ENCODE measurements around the gene CGN.

The CGN gene

DNA sequence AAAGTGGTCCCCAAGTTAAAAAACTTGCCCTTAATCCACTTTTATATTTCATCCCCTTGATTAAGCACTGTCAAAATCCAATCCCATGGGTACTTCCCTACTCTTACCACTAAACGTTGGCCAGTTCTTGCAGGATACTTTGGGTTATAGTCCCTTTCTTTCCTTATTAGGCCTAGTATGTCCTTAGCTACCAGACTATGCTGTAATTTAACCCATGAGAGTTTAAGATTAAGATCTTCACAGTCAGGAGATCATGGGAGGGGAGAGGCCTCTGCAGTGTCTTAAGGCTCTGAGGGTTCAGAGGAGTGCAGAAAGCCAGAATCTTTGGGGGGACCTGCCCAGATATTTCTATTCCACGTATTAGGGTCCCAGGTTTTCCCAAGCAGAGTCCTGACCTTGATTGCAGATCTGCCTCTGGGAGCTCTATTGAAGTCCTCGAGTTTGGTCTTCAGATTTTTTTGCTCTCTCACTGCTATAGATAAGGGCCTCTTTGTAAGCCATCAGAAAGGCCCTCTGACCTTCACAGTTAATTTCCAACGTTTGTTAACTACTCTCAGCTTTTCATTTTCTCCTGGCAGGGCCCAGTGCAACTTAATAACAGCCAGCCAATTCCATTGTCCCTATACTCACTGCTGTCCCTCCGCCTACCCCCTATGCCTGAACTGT lies 9.0 kb upstream of the CGN start:
- H3K27ac ChIP-seq (replicated peaks): no peak overlapping the region
- TF ChIP-seq, protein P1, sequence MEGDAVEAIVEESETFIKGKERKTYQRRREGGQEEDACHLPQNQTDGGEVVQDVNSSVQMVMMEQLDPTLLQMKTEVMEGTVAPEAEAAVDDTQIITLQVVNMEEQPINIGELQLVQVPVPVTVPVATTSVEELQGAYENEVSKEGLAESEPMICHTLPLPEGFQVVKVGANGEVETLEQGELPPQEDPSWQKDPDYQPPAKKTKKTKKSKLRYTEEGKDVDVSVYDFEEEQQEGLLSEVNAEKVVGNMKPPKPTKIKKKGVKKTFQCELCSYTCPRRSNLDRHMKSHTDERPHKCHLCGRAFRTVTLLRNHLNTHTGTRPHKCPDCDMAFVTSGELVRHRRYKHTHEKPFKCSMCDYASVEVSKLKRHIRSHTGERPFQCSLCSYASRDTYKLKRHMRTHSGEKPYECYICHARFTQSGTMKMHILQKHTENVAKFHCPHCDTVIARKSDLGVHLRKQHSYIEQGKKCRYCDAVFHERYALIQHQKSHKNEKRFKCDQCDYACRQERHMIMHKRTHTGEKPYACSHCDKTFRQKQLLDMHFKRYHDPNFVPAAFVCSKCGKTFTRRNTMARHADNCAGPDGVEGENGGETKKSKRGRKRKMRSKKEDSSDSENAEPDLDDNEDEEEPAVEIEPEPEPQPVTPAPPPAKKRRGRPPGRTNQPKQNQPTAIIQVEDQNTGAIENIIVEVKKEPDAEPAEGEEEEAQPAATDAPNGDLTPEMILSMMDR (IDR thresholded peaks at IDR 0.05; ENCODE audit: insufficient read depth, low read length): no peak
- TF ChIP-seq GABPA (IDR thresholded peaks at IDR 0.05; ENCODE audit: low read depth) (no peak), POLR2AphosphoS5 (IDR thresholded peaks at IDR 0.05; ENCODE audit: low read depth) (no peak), SPI1 (IDR thresholded peaks at IDR 0.05; ENCODE audit: borderline replicate concordance, low read depth) (no peak)
- TF ChIP-seq, protein P2, sequence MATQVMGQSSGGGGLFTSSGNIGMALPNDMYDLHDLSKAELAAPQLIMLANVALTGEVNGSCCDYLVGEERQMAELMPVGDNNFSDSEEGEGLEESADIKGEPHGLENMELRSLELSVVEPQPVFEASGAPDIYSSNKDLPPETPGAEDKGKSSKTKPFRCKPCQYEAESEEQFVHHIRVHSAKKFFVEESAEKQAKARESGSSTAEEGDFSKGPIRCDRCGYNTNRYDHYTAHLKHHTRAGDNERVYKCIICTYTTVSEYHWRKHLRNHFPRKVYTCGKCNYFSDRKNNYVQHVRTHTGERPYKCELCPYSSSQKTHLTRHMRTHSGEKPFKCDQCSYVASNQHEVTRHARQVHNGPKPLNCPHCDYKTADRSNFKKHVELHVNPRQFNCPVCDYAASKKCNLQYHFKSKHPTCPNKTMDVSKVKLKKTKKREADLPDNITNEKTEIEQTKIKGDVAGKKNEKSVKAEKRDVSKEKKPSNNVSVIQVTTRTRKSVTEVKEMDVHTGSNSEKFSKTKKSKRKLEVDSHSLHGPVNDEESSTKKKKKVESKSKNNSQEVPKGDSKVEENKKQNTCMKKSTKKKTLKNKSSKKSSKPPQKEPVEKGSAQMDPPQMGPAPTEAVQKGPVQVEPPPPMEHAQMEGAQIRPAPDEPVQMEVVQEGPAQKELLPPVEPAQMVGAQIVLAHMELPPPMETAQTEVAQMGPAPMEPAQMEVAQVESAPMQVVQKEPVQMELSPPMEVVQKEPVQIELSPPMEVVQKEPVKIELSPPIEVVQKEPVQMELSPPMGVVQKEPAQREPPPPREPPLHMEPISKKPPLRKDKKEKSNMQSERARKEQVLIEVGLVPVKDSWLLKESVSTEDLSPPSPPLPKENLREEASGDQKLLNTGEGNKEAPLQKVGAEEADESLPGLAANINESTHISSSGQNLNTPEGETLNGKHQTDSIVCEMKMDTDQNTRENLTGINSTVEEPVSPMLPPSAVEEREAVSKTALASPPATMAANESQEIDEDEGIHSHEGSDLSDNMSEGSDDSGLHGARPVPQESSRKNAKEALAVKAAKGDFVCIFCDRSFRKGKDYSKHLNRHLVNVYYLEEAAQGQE (IDR thresholded peaks at IDR 0.05; ENCODE audit: insufficient replicate concordance, low read depth): no peak
- no peak for DNase-seq (ENCODE audit: low read depth in 1 of 2, low spot score in 1 of 2)
- H3K4me3 ChIP-seq (replicated peaks; ENCODE audit: insufficient read depth, low read length): no peak overlapping the region
- no peaks in the 10 kb centered on the region for H3K27me3 ChIP-seq (ENCODE audit: insufficient read depth, poor library complexity, severe bottlenecking)

DNA sequence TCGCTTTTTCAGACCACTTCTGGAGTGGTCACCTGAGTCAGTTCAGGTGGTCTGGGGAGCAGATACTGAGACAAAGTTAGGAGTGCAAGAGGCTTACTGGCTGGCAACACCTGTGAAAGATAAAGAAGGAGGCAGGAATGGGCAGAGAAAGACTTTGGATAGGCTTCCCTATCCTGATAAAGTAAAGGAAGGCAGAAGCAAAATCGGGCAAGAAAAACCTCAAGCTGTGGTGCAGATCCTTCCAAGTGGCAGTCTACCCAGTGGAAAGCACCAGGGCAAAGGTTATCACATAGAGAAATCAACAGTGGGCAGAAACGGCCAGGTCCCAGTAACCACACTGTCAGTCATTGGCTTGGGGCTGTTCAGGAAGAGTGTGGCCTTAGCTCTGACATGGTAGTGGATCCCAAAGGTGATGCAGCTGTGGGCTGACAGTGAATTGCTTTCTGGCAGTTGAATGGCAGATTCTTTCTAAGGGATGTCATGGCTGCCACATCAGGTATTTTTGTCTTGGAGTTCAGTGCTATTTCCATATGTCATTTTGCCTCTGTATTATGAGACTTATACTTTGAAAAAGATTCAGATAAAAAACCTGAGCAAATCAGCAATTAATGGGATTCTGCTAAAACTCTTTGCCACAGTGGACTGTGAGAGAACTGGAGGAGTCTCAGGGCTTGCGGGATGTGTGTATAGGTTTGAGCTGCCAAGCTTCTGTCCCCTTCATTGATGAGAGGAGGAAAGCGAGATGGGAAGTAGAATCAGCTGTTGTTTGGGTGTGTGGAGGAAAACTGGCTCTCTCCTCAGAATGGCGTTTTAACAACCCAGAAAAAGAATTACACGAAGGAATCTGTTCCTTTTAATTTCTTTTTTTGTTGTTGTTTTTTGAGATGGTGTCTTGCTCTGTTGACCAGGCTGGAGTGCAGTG lies 8.1 kb upstream of the CGN start:
- Histone ChIP-seq H3K4me3 (replicated peaks; ENCODE audit: insufficient read depth, low read length) (no peak overlapping the region), H3K27ac (replicated peaks) (no peak overlapping the region), H3K27me3 (ENCODE audit: insufficient read depth, poor library complexity, severe bottlenecking) (no peaks in the 10 kb centered on the region)
- TF ChIP-seq POLR2AphosphoS5 (IDR thresholded peaks at IDR 0.05; ENCODE audit: low read depth) (no peak), GABPA (IDR thresholded peaks at IDR 0.05; ENCODE audit: low read depth) (no peak), SPI1 (IDR thresholded peaks at IDR 0.05; ENCODE audit: borderline replicate concordance, low read depth) (no peak)
- TF ChIP-seq, protein P1 (IDR thresholded peaks at IDR 0.05; ENCODE audit: insufficient read depth, low read length): no peak
- TF ChIP-seq, protein P2 (IDR thresholded peaks at IDR 0.05; ENCODE audit: insufficient replicate concordance, low read depth): no peak
- DNase-seq (ENCODE audit: low read depth in 1 of 2, low spot score in 1 of 2): no peak

DNA sequence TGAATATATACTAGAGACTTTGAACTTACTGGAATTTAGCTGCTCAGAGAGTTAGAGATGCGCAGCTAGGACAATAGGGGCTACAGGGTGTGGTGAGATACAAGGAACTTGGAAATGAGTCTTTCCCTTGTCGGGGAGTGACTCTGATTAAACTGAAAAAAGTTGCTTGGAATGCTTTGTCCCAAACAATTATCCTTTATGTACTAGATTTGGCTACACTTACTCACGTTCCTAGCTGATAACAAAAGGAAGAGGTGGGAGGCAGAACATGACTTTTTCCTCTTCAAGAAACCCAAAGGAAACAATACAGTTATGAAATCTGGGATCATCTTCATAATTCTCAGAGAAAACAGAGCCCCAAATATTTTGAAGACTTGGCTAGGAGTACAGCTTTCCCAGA lies 6.9 kb upstream of the CGN start:
- Histone ChIP-seq H3K27me3 (ENCODE audit: insufficient read depth, poor library complexity, severe bottlenecking) (no peaks in the 10 kb centered on the region), H3K27ac (replicated peaks) (no peak overlapping the region), H3K4me3 (replicated peaks; ENCODE audit: insufficient read depth, low read length) (no peak overlapping the region)
- TF ChIP-seq, protein P1 (IDR thresholded peaks at IDR 0.05; ENCODE audit: insufficient read depth, low read length): no peak
- TF ChIP-seq, protein P2 (IDR thresholded peaks at IDR 0.05; ENCODE audit: insufficient replicate concordance, low read depth): no peak
- TF ChIP-seq POLR2AphosphoS5 (IDR thresholded peaks at IDR 0.05; ENCODE audit: low read depth): no peak
- TF ChIP-seq GABPA (IDR thresholded peaks at IDR 0.05; ENCODE audit: low read depth): no peak
- no peak for TF ChIP-seq SPI1 (IDR thresholded peaks at IDR 0.05; ENCODE audit: borderline replicate concordance, low read depth)
- no peak for DNase-seq (ENCODE audit: low read depth in 1 of 2, low spot score in 1 of 2)

Measured in HL-60 (cell line).